Right kidney (tissue), 1 donor: ENCODE data around the gene NUP37.

Source experiments
- DNase-seq: peaks from one replicate; pipeline ENCODE4 v3.0.0-alpha.2; 2016

NUP37 gene

DNA sequence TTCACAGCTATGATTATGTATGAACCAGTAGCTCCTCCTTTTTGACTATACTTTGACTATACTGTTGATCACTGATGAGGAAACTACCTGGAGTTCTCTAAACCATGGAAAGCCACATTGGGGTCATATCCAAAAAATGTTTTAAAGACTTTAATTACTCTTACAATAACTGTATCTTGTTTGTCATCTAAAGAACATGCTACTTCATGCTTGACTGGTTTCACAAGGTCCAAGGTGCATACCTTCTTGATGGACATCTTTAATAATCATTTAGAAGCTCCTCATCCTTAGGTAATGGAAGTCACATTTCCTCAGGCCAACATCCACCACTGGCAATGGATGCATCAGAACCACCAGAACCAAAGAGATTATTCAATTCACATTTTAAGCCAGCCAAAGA, 88.1 kb downstream of the NUP37 start:
- DNase-seq: no peak

DNA sequence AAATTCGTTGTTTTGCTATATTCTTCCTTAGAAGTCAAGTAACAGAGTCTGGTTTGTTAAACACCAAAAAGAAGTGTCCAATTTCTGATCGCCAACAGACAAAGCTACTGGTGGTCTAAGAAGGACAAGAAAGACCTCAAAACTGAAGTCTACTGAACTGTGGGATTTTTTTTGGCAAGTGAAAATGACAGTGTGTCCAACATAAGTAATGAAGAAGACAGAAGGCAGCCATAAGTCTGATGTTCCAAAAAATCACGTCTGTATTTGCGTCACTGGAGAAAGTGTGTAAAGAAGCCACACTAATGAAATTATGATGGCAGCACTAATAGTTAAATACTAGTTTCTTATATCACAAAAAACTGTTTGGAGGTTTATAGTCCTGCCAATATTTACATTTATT, 90.8 kb downstream of the NUP37 start:
- no peak for DNase-seq

DNA sequence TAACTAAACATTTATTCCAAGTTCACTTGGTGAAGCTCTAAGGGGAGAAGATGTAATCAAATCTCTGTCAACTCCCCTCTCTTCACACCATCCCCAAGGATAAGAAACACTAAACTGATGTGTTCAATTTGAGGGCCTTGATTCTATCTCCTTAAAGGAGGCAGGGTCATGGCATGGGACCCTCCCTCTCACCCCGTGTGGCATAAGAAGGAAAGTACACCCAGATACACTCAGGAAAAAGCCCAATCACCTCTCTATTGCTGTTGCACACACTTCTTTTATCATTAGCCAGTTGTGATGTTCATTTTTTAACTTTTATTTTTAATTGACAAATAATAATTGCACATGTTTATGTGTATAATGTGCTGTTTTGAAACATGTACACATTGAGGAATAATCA, 93.2 kb downstream of the NUP37 start:
- DNase-seq: no peak

DNA sequence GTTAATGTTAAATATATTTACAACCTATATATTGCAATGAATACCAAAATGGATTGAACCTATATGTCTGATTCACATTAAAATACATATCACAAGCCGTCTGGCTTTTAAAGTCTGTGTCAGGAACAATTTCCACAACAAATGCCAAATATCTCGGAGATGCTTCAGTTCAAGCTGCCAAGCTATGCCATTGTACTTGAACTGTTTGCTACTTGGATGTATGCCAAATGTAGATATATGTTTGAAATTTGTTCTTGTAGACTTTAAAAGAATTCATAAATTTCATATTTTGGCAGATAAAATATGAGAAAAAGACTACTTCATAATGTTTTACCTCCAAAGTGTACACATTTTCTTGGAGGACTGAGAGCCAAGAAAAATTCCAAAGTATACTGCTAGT, 95.1 kb downstream of the NUP37 start:
- no peak for DNase-seq

DNA sequence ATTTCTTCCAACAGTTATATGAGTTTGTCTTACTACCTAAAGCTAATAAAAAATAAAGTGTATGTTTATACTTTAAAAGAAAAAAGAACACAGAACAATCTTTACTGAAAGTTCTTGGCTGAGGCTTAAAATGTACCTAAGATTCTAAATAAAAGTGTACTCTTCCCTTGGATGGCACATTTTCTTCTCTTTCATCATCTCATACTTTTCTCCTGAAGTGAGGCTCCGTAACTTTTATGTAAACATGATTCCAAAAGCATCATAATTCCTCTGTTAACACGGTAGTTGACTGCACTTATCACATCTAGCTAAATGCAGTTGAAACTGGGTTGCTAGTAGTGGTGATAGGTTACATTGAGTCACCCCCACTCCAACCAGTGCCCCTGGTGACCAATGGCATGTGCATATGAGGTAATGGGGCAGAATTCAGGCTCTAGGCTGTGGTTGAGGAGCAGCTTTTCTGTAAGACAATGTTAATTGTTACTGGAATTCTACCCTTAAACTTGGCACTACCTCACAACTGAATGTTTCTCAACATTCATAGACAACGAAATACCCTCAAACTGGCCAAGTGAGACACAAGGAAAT, 96.5 kb downstream of the NUP37 start:
- DNase-seq: no peak
